ENCODE data around the gene CERT1. TPM values are rescaled to one million over a fixed set of nuclear protein-coding genes. Genes with fewer than 3 reads are reported as not detected.
A peak's percentile ranks its signal among the peaks of the same experiment; 100 is the strongest.
"Not testable (repeated sequence)": the region's sequence is repeated elsewhere in the genome, so short reads cannot be mapped to it uniquely, and the experiment has no call there.

CERT1 gene
- total RNA-seq (10 to 100 TPM; 23.1 to 47.6 (median 37.9) TPM), polyA plus RNA-seq (1 to 10 TPM; 6.3 to 8.5 TPM)
- long read RNA-seq, donor 1, full-length matches to known transcripts = 18 of 24 reads
- long read RNA-seq, donor 1, partial matches to known transcripts = 4 of 24 reads
- long read RNA-seq, donor 1, other reads (novel, unspliced or antisense) = 2 of 24 reads
- long read RNA-seq, donor 2, full-length matches to known transcripts = 27 of 37 reads
- long read RNA-seq, donor 2, partial matches to known transcripts = 5 of 37 reads
- long read RNA-seq, donor 2, other reads (novel, unspliced or antisense) = 5 of 37 reads
- long read RNA-seq, donor 3, full-length matches to known transcripts = 50 of 67 reads
- long read RNA-seq, donor 3, partial matches to known transcripts = 12 of 67 reads
- long read RNA-seq, donor 3, other reads (novel, unspliced or antisense) = 5 of 67 reads

DNA sequence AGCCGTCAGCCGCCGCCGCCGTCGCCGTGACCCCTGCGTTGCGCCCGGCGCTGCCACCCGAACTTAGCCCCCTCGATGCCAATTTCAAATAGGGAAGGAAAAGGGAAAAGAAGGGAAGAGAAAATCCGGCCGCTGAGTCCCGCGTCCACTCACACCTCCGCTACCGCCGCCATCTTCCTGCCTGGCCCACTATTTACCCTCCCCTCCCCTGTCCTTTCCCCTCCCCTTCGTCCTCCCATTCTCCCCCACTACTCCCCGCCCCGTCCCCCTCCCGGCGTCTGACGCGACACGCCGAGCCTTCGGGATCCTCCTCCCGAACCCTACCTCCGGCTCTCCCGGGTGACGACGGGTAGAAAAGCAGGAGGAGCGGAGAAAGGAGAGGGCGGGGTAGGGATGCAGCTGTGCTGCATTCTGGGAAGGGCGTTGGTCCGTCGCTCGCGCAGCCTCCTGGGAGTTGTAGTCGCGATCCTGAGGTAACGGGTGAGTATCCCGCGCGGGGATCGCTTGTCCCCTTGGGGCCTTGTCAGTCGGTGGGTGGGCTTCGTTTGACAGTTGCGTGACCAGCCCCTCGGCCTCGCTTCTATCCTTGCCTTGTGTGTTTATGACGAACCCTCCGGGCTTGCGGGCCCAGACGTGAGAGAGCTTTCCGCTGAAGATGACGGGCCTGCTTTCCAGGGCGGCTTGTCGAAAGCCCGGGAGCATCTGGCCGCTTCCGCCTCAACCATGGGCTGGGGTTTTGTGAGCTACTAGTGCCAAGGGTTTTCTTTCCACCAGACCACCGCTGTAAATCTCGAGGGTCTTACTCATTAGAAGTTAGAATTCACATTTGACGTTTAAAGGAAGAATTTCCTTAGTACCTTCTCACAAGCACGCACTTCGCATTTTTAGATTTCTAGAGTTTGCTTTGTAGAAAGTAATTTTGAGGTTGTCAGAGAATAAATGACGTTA lies at the start of gene CERT1, which contains the start of gene POLK:
Gene CERT1 (minus strand): TSS at position 195 of the 948 bp plus-strand sequence. CDS start 422 bp downstream, outside the sequence.
Gene POLK (plus strand): TSS at position 457 of the 948 bp plus-strand sequence.
- no peaks in the 10 kb centered on the region for H3K36me3 ChIP-seq
- DNase-seq (peak; percentile 97 to 99), ATAC-seq (peak; percentile 97 to 99 (median 98))
- H3K9me3 ChIP-seq = peaks cover 0 to 7% (median 0%) of the 10 kb centered on the region in 11 donors
- 1 to 2% methylated on average over 59 to 71 of the region's 71 CpGs for WGBS, 2 donors
- peak within 1 kb of the TSS; percentile 84 to 96 (median 94) for H3K27ac ChIP-seq
- H3K4me3 ChIP-seq = peak within 1 kb of the TSS; percentile 68 to 93 (median 86)
- no peaks in the 10 kb centered on the region for H3K27me3 ChIP-seq
- TF ChIP-seq CTCF (IDR thresholded peaks at IDR 0.05) = no peak
- intact Hi-C loops (cut with DNase I) = loop anchor here in 5 of 10 donors (5.0 to 10.0 kb wide), 7 partner anchors 41 to 177 kb away; partner anchors contain the start of gene HMGCR (in 2 of the 5)
- peaks cover 0 to 61% (median 52%) of the 10 kb centered on the region in 9 donors for H3K4me1 ChIP-seq

GRCh38 chr5:75560655-75561054 lies 49.2 kb upstream of the CERT1 start:
- not testable (repeated sequence) for H3K27ac ChIP-seq, H3K27me3 ChIP-seq, H3K4me3 ChIP-seq, DNase-seq, ATAC-seq
- H3K4me1 ChIP-seq = peaks cover 0 to 26% (median 9%) of the 10 kb centered on the region in 9 donors
- intact Hi-C loops (cut with DNase I) = loop anchor here in 1 of 10 donors (10.0 kb wide), 1 partner anchor 46 kb away; the partner anchor contains the start of genes CERT1 and POLK
- H3K9me3 ChIP-seq = peaks cover 0 to 51% (median 4%) of the 10 kb centered on the region in 11 donors
- peaks cover 0 to 22% (median 4%) of the 10 kb centered on the region in 9 donors for H3K36me3 ChIP-seq
- WGBS, 2 donors = 97 to 98% methylated on average over 1 of the region's 1 CpG

DNA sequence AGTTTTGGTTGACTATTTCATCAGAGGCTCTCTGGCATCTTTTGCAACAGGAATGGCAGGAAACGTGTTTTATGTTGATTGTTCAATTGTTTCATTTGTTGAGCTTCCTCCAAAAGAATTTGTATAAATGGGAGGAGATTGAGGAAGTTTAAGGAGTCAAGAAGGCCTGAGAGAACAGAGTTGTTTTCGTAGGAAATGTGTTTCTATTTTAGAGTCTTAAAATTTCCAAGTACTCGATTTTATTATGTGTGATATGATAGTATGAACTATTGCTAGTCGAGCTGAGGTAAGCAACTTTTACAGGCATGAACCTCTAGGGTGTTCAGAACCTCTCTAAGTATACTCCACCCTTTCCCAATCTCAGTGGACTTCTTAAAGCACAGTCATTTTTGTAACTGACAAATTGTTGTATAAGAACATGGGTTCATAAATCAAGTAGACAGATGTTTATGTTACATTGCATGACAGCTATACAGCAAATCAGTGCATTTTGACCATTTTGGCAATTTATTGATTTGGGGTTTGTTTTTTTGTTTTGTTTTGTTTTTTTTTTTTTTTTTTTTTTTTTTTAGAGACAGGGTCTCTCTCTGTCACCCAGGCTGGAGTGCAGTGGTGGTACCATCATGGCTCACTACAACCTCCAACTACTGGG lies 47.7 kb upstream of the CERT1 start:
- no peak overlapping the region for H3K4me3 ChIP-seq

More for the DNA sequence above, 47.7 kb upstream of the CERT1 start:
- WGBS, 2 donors = 57 to 58% methylated on average over 4 of the region's 4 CpGs
- H3K27me3 ChIP-seq = no peaks in the 10 kb centered on the region
- intact Hi-C loops (cut with DNase I) = no loop called here
- H3K4me1 ChIP-seq = peaks cover 0 to 24% (median 9%) of the 10 kb centered on the region in 9 donors
- no peak for TF ChIP-seq CTCF (IDR thresholded peaks at IDR 0.05)
- peaks cover 0 to 43% (median 0%) of the 10 kb centered on the region in 11 donors for H3K9me3 ChIP-seq
- peak overlapping the region in 9 of 10 donors; percentile 22 to 81 (median 62) for H3K27ac ChIP-seq
- no peak for DNase-seq
- peak in 6 of 8 donors; percentile 42 to 83 (median 70) for ATAC-seq
- H3K36me3 ChIP-seq = peaks cover 0 to 31% (median 4%) of the 10 kb centered on the region in 9 donors

Measured in heart right ventricle (tissue), 16 donors.